ENCODE measurements around the gene KIFC1.

The KIFC1 gene

GRCh38 chr6:33412140-33413009 is 20.8 kb downstream of the KIFC1 start:
- no peak for DNase-seq

DNA sequence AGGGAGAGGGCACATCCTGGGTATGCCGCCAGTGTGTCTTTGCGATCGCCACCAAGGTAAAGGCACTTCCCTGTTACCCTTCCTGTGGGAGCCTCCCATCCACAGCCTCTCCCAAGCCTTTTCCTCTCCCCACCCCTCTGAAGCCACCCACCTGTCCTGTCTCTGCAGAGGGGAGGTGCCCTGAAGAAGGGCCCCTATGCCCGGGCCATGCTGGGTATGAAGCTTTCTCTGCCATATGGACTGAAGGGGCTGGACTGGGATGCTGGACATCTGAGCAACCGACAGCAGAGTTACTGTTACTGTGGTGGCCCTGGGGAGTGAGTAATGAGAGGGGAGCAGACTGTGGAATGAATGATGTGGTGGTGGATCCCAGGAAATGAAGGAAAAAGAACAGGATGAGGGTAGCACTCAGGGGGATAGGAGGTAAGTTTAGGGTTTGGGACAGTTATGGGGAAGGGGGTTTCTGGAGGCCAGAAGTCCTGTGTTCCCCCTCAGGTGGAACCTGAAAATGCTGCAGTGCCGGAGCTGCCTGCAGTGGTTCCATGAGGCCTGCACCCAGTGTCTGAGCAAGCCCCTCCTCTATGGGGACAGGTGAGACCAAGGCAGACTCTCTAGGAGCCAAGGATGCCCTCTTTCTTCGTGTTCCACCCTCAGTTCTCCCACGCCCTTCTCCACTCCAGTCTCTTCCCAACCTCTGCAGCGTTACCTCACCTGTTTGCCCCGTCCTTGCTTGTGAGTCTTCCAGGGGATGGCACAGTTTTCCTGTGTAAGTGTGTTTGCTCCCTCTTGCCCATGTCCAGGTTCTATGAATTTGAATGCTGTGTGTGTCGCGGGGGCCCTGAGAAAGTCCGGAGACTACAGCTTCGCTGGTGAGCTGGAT is 21.9 kb downstream of the KIFC1 start:
- DNase-seq, result no peak

GRCh38 chr6:33414592-33415271 is 23.1 kb downstream of the KIFC1 start:
- peak; percentile 42 to 48 for DNase-seq

DNA sequence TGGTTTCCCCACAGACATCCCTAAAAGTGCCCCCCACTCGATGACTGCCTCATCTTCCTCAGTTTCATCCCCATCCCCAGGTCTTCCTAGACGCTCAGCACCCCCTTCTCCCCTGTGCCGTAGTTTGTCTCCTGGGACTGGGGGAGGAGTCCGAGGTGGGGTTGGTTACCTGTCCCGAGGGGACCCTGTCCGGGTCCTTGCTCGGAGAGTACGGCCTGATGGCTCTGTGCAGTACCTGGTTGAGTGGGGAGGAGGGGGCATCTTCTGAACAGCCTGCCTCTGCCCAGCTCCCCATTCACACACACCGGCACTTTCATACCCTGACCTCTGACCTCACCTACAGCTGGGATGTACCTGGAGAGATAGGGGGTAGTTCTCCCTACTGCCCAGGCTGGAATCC is 24.2 kb downstream of the KIFC1 start:
- DNase-seq, result peak in 1 of 2 donors; percentile 8

- peak in 1 of 2 donors; percentile 40 for DNase-seq
Observed at GRCh38 chr6:33416386-33417127, 24.9 kb downstream of the KIFC1 start.

GRCh38 chr6:33417128-33417902 is 25.7 kb downstream of the KIFC1 start:
- peak; percentile 28 to 36 for DNase-seq

- DNase-seq, result peak; percentile 100
Observed at GRCh38 chr6:33417903-33418689, 26.5 kb downstream of the KIFC1 start, which contains the start of gene CUTA. Gene CUTA (minus strand): TSS chr6:33418107. CDS start chr6:33418000, 107 bp downstream.

DNA sequence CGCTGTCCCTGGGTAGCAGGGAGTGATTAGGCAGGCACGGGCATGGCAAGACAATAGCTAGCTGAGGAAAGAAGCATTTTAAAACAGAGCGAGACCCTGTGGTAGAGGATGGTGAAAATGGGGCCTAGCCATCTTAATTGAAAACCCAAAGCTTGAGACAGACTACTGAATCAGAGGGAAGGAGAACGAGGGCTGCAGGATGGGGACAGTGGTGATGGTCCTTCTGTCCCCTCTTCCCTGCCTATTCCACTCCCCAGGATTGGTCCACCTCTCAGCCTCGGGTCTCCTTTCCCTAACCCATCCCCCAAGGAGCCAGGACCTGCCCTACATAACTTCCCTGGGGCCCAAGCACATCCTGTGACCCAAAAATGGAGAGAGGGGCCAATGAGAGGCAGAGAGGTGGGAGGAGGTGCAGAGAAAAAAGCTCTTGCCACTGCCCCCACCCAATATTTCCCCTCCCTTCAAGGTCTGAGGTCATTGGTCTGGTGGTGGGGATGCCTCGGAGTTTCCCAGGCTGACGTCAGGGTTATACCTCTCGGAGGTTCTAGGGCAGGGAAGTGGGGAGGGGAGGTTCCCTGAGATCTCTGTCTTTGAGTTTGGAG is 27.2 kb downstream of the KIFC1 start:
- DNase-seq, result peak; percentile 82 to 85

DNA sequence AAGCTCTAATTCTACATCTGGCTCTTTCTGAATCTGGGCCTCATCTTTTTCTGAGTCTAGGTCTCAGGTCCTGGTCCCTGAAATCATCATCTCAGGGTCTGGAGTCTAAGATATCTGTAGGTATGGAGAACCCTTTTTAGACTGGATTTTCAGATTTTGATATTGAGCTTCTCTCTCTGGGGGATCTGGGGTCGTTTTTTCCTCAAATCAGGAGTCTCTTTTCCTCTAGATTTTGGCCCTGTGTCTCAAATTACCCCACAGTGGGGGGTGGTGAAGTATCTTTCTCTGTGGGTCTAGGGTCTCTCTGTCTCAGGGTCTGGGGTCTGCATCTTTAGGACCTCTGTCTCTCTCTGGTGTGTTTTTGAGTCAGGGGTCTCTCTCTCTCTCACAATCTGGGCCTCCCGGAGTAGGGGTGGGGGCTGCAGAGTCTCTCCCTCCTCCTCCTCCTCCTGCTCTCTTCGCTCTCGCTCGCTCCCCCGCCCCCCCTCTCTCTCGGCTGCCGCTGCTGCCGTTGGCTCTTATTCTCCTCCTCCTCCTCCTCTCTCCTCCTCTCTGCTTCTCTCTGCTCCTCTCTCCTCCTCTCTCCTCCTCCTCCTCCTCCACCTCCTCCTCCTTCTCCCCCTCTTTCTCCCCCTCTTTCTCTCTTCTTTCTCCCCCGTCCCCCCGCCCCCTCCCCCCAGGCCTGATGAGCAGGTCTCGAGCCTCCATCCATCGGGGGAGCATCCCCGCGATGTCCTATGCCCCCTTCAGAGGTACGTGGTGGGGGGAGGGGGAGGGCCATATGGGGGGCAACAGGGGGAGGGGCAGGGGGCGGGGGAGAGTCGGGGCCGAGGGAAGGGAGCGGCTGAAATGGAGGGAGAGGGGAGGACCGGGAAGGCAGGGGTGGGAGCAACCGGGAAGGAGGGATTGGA is 28.2 kb downstream of the KIFC1 start, which contains the start of gene SYNGAP1:
SYNGAP1 (plus strand) TSS at position 486 of the 911 bp plus-strand sequence; CDS start at position 686, 200 bp downstream.
- DNase-seq, result peak; percentile 52 to 57

- DNase-seq, result no peak
Observed at GRCh38 chr6:33420491-33421343, 29.1 kb downstream of the KIFC1 start.

DNA sequence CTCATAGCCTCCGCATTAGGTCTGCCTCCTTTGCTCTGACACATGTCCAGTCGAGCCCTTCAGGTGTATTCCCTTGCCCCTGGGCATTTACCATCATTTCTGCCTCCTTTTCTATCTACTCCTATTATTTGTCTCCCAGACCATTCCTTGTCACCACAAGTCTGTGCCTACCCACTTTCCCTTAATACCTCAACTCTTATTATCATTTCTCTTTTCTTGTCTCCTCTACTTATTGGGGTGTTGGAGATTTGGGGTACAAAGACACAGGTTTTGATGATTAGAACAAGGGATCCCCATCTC is 29.7 kb downstream of the KIFC1 start:
- DNase-seq, result no peak

- no peak for DNase-seq
Observed at GRCh38 chr6:33423777-33424176, 32.2 kb downstream of the KIFC1 start.

GRCh38 chr6:33424855-33425667 is 33.4 kb downstream of the KIFC1 start:
- DNase-seq, result no peak

DNA sequence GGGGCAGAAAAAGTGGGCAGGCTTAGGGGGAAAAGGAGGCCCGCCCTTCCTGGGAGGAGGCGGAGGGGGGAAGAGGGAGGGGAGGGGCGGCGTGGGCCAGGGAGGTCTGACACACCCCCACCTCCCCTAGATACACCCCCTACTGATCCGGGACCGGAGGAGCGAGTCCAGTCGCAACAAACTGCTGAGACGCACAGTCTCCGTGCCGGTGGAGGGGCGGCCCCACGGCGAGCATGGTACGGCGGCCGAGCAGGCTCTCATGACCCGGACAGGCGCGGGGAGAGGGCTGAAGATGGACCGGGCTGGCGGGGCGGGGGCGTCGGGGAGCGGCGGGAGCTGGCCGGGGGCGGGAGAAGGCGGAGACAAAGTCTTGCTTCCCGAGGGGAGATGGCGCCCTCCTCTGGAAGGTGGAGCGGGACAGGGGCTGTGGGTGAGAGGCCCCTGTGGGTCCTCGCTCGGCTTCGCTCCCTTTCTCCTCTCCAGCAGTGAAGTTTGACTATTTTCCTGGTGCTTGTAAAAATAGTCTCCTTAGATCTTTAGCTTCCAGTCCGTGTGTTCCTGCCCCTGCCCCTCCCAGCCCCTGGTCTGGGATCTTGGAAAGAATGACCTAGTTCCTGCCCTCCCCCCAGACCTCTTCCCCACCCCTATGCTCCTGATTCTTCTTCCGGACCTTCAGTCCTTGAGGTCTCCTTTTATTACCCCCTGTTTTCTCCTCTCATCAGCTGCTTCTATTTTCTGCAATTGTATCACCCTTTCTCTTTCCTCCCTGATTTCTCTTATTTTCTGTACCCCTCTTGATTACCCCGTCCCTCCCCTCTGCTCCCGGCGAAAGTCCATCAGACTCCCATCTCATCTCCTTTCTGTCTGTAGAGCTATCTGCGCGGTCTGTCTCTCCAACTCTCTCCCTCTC is 34.3 kb downstream of the KIFC1 start:
- peak; percentile 89 to 90 for DNase-seq

- peak; percentile 61 to 72 for DNase-seq
Observed at GRCh38 chr6:33426590-33427511, 35.2 kb downstream of the KIFC1 start.
